Ishikawa (cell line): Measurements from ENCODE around the gene SGCE.

Experiments used
- CEBPB ChIP-seq: IDR thresholded peaks from 2 replicates; pipeline ENCODE4 v1.6.1; 2012
- CREB1 ChIP-seq: IDR thresholded peaks from 2 replicates; pipeline ENCODE4 v1.6.1; 2012; ENCODE audit warnings: low read depth
- EGR1 ChIP-seq: IDR thresholded peaks from 2 replicates; pipeline ENCODE4 v1.6.1; 2012
- EP300 ChIP-seq: IDR thresholded peaks from 2 replicates; pipeline ENCODE4 v1.6.1; 2012; ENCODE audit warnings: borderline replicate concordance
- FOXM1 ChIP-seq: IDR thresholded peaks from 2 replicates; pipeline ENCODE4 v1.6.1; 2012; ENCODE audit warnings: low read depth, borderline replicate concordance
- MAX ChIP-seq: IDR thresholded peaks from 2 replicates; pipeline ENCODE4 v1.6.1; 2012
- NFIC ChIP-seq: IDR thresholded peaks from 2 replicates; pipeline ENCODE4 v1.6.1; 2012
- RAD21 ChIP-seq: IDR thresholded peaks from 2 replicates; pipeline ENCODE4 v1.6.1; 2012; ENCODE audit warnings: low read depth
- REST ChIP-seq: IDR thresholded peaks from 2 replicates; pipeline ENCODE4 v1.6.1; 2012; ENCODE audit warnings: low read depth, mild to moderate bottlenecking
- TAF1 ChIP-seq: IDR thresholded peaks from 2 replicates; pipeline ENCODE4 v1.6.1; 2012; ENCODE audit warnings: low read depth, mild to moderate bottlenecking
- TCF12 ChIP-seq: IDR thresholded peaks from 2 replicates; pipeline ENCODE4 v1.6.1; 2012; ENCODE audit warnings: low read depth
- TEAD4 ChIP-seq: IDR thresholded peaks from 2 replicates; pipeline ENCODE4 v1.6.1; 2012
- USF1 ChIP-seq: IDR thresholded peaks from 2 replicates; pipeline ENCODE4 v1.6.1; 2012
- YY1 ChIP-seq: IDR thresholded peaks from 2 replicates; pipeline ENCODE4 v1.6.1; 2012; ENCODE audit warnings: low read depth
- ZBTB7A ChIP-seq: IDR thresholded peaks from 2 replicates; pipeline ENCODE4 v1.6.1; 2012; ENCODE audit warnings: low read depth

SGCE gene

GRCh38 chr7:94665426-94665825 is 9.5 kb upstream of the SGCE start:
- TF ChIP-seq CREB1 (no peak), EGR1 (no peak), USF1 (no peak), NFIC (no peak), TCF12 (no peak), REST (no peak), TAF1 (no peak), ZBTB7A (no peak), FOXM1 (no peak), EP300 (no peak), MAX (no peak), YY1 (no peak), CEBPB (no peak), RAD21 (no peak), TEAD4 (no peak)

GRCh38 chr7:94664023-94664422 is 8.1 kb upstream of the SGCE start:
- TF ChIP-seq ZBTB7A (no peak), EP300 (no peak), TEAD4 (no peak), FOXM1 (no peak), YY1 (no peak), EGR1 (no peak), CREB1 (no peak), REST (no peak), TCF12 (no peak), USF1 (no peak), TAF1 (no peak), NFIC (no peak), CEBPB (no peak)

GRCh38 chr7:94662548-94662947 is 6.6 kb upstream of the SGCE start:
- TF ChIP-seq ZBTB7A (no peak), EGR1 (no peak), CEBPB (no peak), NFIC (no peak), TAF1 (no peak), MAX (no peak), TEAD4 (no peak), YY1 (no peak), CREB1 (no peak), RAD21 (no peak), TCF12 (no peak), EP300 (no peak), FOXM1 (no peak), USF1 (no peak)

GRCh38 chr7:94660006-94660405 is 4.1 kb upstream of the SGCE start:
- TF ChIP-seq YY1 (no peak), FOXM1 (no peak), TAF1 (no peak), TEAD4 (no peak), EP300 (no peak)

- TF ChIP-seq NFIC (no peak), MAX (no peak), TCF12 (no peak), USF1 (no peak), CREB1 (no peak), ZBTB7A (no peak), FOXM1 (no peak), EGR1 (no peak), CEBPB (no peak), EP300 (no peak), TAF1 (no peak), TEAD4 (no peak), RAD21 (no peak)
Observed at GRCh38 chr7:94658826-94659225, 2.9 kb upstream of the SGCE start.
